NCI-H748 (cell line): Measurements from ENCODE around the gene TRIM13.
A peak's percentile ranks its signal among the peaks of the same experiment; 100 is the strongest.

ENCODE experiments used
- DNase-seq: peaks from one replicate; lab custom pipeline; 2025; ENCODE audit not compliant: unreplicated experiment; lab: John Stamatoyannopoulos, UW

Gene TRIM13

DNA sequence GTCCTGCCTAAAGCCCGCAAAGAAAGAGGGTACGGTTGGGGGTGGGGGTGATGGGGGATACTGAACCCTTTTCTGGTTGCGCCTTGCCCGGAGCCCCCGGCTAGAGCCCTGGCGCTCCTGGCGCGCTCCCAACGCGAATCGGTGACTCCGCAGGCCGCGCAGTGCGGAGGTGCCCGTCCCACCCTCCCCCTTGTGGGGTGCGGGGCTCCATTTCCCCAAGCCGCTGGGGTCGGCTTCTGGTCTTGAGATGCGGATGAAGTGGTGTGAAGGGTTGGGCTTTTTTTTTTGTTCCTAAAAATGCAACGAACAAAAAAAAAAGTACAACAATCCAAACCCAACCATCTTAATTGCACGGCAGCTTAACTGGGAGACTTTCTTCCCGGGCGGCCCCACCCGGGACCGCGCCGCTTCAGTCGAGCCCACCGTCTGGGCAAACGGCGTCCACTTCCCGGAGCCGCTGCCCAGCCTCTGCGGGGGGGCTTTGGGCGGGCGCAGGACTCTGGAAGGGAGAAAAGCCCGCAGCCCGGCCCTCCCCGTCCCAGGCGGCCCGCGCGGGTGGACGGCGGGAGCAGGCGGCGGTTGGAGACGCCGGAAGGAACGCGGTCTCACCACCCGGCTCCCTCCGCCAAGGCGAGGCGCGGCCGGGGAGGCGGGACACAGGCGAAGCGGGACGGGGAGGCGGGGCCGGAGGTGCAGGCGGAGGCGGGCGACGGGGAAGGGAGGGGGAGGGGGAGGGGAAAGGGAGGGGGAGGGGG, 504 bp upstream of the TRIM13 start:
- DNase-seq, result peak; percentile 95

DNA sequence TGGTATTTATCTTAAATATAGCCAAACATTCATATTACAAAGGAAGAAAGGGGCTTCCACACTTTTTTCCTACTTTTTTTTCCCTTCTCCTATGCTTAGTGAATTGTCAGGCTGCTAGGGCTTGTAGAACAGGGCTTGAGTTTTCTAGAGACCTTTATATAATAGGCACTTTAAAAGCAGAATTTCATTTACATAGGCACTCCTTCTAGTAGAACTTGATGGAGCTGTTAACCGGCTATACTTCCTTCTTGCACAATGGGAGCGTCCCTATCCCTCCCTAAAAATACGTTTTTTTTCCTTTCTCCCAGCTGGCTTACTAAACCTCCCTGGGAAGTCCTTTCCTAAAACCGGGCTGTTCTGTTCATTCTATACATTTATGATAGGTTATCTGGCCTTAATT, 1.1 kb downstream of the TRIM13 start:
- peak; percentile 41 for DNase-seq

DNA sequence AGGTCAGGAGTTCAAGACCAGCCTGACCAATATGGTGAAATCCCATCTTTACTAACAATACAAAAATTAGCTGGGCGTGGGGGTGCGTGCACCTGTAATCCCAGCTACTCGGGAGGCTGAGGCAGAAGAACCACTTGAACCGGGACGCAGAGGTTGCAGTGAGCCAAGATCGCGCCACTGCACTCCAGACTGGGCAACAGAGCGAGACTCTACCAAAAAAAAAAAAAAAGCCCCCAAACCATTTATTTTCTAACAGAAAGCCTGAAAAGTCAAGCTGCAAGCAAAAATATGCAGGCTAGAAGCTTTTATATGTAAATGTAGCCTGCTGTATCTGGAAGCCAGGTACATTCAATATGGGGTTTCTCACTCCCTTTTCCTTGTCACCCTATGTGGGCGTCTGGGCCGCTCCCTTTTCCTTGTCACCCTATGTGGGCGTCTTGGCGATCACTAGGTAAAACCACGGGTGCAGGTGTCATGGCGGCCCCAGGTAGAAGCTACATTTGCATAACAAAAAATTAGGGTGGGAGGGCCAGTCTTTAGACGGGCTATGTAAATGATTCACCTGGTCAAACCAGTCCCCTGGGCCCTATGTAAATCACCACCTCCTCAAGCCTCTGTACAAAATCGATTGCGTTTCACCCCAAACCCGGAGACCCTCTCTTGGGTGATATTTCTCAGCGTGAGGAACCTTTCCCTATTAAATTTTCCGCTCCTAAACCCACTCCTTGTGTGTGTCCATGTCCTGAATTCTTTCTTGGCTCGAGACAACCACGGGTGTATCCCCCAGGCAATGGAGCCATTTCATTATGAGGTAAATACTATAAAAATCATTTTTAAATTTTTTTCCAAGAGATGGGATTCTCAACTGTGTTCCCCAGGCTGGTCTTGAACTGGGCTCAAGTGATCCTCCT, 2.1 kb downstream of the TRIM13 start:
- DNase-seq, result no peak

DNA sequence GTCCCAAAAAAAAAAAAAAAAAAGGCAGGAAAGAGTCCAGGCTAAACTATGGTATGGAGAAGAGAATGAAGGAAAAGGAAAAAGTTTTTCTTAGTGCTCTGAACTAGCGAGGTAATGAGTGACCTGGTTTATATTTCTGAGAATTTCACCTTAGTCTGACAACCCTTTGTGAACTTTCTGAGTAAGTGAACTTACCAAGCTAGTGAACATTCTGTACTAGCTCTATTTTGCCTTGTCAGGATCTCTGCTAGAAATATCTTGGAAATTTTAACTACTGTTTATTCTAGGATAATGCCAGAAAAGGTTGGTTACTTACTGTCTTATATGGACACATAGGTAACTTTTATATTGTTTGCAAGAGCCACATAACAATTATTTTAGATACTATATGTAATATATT, 4.4 kb downstream of the TRIM13 start:
- DNase-seq, result no peak

DNA sequence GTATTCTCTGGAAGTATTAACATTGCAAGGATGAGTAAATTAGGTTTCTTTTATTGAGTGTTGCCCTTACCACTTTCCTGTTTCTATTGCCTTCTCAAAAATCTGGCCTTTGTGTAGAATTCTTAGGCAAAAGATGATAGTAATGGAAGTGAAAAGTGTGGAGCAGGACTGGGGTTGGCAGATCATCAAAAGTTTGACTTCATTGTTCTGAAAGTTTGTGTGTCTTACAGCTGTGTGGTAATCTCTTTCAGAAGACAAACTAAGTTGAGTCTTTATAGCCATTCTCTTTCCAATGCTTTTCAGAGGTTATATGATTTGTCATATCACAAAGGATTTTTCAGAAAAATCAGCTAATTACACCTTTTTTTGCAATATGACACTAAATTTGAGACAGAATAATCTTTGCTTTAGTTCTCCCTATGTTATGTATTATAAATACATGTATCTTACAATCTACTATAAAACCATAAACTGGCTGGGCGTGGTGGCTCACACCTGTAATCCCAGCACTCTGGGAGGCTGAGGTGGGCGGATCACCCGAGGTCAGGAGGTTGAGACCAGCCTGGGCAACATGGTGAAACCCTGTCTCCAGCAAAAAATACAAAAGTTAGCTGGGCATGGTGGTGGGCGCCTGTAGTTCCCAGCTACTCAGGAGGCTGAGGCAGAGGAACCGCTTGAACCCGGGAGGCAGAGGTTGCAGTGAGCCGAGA, 9.7 kb downstream of the TRIM13 start:
- no peak for DNase-seq

DNA sequence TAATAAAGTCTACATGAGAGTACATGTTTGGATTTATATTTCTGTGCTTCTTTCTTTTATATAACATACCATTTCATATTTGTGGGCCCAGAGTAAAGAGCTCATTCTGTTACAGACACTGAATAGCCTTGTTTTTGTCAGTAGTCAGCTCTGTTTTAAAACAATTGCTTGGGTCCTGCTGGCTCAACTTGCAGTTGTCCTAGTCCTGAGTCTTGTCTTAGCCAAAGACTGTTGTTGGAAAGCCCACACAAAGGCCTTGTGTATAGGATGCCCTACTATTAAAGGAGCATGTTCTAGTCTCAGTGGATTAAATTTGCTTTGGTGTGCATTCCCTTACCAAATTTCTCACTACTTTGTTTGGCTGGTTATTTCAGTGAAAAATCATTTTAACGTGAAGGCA, 14.6 kb downstream of the TRIM13 start:
- no peak for DNase-seq

DNA sequence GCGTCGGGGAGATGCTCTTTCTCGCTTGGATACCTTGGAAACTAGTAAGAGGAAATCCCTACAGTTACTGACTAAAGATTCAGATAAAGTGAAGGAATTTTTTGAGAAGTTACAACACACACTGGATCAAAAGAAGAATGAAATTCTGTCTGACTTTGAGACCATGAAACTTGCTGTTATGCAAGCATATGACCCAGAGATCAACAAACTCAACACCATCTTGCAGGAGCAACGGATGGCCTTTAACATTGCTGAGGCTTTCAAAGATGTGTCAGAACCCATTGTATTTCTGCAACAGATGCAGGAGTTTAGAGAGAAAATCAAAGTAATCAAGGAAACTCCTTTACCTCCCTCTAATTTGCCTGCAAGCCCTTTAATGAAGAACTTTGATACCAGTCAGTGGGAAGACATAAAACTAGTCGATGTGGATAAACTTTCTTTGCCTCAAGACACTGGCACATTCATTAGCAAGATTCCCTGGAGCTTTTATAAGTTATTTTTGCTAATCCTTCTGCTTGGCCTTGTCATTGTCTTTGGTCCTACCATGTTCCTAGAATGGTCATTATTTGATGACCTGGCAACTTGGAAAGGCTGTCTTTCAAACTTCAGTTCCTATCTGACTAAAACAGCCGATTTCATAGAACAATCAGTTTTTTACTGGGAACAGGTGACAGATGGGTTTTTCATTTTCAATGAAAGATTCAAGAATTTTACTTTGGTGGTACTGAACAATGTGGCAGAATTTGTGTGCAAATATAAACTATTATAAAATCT, 15.7 kb downstream of the TRIM13 start:
- DNase-seq, result no peak

DNA sequence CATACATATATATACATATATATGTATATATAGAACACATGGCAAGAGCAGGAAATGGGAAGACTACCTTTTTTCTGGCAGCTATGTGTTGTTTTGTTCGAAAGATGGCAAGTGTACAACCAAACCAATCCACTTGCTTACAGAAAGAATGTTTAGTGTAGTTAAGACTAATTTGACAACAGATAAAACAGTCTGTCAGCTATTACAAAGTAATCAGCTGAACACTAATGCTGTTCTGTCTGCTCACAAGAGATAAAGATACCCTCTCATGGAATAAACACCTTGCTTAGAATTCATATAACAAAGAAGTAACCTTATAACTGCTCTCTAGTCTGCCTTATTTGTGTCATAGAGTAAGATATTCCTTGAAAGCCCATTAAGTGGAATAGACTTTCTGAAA, 17.5 kb downstream of the TRIM13 start:
- DNase-seq, result no peak

DNA sequence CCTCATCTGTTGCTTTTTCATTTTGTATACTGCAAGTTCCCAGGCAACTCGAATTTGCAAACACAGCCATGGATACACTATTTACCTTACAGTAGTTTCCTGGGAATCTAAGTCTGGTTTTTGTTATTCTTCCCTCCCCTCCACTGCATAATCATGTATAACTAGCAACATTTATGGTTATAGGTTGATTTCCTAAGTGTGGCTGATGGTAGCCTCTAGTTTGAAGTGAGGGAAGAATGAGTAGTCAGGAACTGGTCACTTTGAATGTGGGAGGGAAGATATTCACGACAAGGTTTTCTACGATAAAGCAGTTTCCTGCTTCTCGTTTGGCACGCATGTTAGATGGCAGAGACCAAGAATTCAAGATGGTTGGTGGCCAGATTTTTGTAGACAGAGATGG, 18.4 kb downstream of the TRIM13 start, which contains the start of gene KCNRG:
Gene KCNRG, plus strand, starts transcription at position 187 of the 400 bp plus-strand sequence. Its CDS starts 50 bp downstream, at position 237.
- no peak for DNase-seq

DNA sequence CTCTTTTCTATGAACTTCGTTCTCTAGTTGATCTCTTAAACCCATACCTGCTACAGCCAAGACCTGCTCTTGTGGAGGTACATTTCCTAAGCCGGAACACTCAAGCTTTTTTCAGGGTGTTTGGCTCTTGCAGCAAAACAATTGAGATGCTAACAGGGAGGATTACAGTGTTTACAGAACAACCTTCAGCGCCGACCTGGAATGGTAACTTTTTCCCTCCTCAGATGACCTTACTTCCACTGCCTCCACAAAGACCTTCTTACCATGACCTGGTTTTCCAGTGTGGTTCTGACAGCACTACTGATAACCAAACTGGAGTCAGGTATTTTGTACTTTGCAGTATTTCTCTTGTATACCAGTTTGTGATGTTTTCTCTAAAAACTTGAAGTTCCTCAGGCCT, 18.9 kb downstream of the TRIM13 start:
- DNase-seq, result no peak

DNA sequence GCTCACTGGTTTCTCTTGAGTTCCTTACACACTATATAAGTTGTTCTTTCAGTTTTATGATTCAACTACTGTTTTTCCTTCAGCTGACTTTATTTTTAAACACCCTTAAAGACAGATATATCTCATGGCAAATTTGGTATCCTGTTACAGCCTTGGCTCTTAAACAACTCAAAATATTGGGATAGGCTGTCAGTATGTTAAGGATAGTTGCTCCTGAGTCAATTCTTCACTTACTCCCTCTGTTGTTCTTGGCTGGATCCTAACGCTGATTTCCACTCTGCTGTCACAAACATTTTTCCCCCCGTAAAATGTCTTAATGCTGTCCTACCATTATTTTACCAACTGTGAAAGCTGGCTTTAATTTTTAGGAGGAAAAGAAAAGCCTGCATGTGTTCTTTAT, 19.6 kb downstream of the TRIM13 start:
- DNase-seq, result no peak

DNA sequence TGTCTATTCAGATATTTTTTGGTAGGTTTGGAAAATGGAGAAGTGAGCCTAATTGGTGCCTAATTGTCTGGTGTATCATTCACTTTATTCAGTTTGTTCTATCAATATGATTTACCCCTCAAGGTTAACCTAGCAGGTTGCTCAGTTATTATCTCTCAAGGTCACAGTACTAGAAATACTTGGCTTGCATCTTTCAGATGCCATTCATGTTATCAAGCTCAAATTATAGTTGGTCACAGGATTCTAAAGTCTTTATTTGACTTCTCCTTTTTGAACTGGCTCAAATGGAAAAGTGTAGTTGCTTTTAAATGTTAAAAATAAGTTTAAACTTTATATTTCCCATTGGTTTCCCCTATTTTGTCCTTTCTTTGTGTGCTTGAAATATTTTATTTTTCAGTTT, 21.0 kb downstream of the TRIM13 start:
- DNase-seq, result no peak

DNA sequence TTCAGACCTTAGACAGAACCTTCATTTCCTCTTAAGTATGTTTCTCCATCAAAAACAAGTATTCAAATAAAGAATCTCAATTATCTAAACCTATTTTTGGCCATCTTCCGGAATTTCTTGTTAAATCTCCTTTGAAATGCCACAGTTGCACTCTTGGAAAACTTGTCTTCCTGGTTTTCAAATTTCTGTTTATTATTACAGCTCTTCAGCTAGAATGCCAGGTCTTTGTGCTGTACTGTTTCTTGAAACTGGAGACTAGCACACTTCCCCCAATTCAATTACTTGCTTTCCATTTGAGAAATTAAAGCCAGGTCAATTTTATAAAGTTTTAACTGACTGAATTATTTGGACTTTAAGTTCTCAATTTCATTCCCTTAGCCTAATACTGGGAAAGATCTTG, 28.6 kb downstream of the TRIM13 start:
- no peak for DNase-seq

DNA sequence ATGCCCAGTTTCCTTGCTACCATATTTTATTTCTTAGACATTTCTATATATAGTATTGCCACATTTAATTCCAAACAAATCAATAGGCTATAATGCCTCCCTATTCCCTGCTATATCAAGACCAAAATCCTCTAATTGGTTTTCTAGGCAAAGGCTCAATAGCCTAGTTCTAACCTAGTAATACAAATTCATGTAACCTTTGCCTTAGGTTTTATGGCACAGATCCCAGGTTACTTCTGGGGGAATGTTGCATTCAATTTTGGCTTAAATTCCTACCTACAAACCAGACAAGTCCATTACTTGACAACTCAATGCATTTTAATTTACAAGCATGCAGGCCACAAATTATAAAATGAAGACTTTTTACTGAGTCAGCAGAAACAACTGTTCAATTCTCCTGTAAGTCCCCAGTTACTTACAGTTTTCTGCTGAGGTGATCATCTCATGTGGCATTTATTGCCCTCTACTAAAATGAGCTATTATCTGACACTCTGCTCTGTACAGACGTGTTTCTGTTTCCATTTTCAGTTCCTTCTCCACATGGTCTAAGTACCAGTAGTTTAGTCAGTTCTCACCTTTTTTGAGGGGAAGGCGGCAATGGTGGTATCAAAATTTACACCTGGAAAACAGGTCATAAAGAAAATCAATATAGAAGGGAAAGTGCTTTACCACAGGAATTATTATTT, 30.1 kb downstream of the TRIM13 start:
- DNase-seq, result no peak

DNA sequence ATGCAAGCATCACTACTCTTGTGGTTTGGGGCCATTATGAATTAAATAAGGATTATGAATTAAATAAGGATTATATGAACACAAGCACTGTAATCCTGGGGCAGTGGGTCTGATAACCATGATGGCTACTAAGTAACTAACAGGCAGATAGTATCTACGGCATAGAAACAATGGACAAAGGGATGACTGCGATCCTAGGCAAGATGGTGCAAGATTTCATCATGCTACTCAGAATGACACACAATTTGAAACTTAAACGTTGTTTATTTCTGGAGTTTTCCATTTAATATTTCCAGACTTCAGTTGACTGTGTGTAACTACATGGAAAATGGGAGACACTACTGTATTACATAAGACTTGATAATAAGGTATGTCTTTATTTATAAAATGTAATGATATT, 33.5 kb downstream of the TRIM13 start:
- no peak for DNase-seq

DNA sequence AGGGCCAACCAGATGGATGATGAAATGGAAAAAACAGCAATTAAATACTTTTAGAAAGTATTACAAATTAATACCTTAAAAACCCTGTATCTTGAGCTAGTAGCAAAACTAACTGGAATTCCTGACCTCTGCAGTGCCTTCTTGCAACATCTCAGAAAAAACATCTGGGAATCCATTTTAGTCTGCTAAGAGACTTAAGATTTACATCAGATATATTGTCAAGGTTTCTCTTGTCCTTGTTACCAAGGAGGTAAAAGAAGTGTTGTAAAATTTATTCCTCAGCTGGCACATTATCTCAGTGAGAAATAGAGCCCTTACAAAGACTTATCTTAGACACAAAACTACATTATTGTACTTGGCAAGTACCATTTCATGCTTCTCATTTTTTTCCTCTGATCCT, 36.9 kb downstream of the TRIM13 start:
- DNase-seq, result no peak

DNA sequence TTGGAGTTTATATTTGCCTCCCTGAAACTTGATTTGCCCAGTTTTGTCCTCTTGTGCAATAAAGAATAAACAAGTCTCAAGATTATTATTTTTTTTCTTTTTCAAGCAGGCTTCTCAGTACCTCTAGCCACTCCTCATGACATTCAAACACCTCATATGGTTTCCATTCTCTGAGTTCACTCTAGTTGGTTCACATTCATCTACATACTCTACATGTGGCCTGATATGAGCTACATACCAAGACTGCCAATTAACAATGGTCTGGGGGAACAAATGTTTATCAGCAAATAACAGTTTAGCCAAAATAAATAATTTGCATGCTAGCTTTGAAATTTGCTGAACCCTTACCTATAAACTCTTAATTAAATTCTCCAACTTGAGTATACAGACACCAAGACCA, 40.9 kb downstream of the TRIM13 start:
- no peak for DNase-seq

DNA sequence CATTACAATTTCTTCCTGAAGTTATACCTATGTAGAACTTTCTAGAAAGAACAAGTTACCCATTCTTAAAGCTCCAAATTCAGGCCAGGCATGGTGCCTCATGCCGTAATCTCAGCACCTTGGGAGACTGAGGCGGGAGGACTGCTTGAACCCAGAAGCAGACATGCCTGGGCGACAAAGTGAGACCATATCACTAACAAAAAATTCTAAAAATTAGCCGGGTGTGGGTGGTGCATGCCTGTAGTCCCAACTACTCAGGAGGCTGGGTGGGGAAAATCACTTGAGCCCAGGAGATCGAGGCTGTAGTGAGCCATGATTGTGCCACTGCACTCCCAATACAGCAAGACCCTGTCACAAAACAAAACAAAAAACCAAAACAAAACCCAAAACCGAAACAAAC, 41.4 kb downstream of the TRIM13 start:
- DNase-seq, result no peak

DNA sequence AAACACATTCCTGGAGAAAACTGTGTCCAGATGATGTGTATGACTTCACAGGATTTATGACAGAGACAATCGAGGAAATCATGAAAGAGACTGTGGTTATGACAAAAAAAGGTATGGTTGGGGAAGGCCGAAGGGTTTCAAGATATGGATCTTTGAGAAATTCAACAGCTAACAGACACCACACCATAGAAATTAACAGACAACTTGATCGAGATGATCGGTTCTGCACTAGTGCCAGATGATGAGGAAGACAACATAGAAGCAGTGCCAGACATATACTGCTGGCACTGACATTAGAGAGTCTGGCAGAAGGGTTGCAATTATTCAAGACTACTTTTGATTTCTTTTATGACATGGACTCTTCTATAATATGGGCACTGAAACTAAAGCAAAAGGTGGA, 55.6 kb downstream of the TRIM13 start:
- no peak for DNase-seq

DNA sequence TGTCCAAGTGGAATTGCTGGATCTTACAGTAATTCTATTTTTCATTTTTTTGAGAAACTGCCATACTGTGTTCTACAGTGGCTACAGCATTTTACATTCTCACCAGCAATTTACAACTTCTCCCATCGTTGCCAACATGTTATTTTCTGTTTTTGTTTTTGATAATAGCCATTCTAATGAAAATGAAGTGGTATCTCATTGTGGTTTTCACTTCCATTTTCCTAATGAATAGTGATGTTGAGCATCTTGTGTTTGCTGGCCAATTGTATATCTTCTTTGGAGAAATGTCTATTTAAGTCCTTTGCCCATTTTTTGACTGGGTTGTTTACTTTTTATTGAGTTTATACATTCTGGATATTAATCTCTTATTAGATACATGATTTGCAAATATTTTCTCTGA, 57.0 kb downstream of the TRIM13 start:
- DNase-seq, result no peak
